Astrocyte (in vitro differentiated cells and primary cell): ENCODE data around the gene DRP2.

Experiments used
- CTCF ChIP-seq: IDR thresholded peaks from 2 replicates; pipeline ENCODE4 v1.5.1; 2011; ENCODE audit warnings: low read depth, mild to moderate bottlenecking, inconsistent platforms, low read length, moderate library complexity; ENCODE audit not compliant: insufficient read depth
- EZH2 ChIP-seq: IDR thresholded peaks from 2 replicates; pipeline ENCODE4 v1.6.1; 2012; ENCODE audit warnings: mild to moderate bottlenecking, low read length, inconsistent platforms; ENCODE audit not compliant: insufficient read depth

- TF ChIP-seq EZH2 (no peak), CTCF (no peak)
These were observed 47.6 kb upstream of the DRP2 start for GRCh38 chrX:101171883-101172400.
